Heart left ventricle (tissue), 13 donors: ENCODE results near the gene EIF3I.

Source experiments
- POLR2A ChIP-seq, 2 donors: fragments of 450-650 bp; IDR thresholded peaks; one replicate each; pipeline ENCODE4 v1.6.1; 2017; ENCODE audit warnings: antibody characterized with exemption in 2 of 2, mild to moderate bottlenecking in 2 of 2, moderate library complexity in 2 of 2
- TF ChIP-seq, protein P1 (sequence below), 12 donors: fragments of 200-600 bp; sonication (generic) in 4 of 12; IDR thresholded peaks; one replicate each; pipeline versions ENCODE4 v1.5.0 to v1.8.0; 2018 to 2022; ENCODE audit warnings: antibody characterized with exemption in 12 of 12, mild to moderate bottlenecking in 5 of 12
- donor health status: ischemic (EF 13 %, LVEDD 7.1; RV severe dilation, severe dysfunction).
- donor health status: DM: no; HTN: yes; CAD: no.
- donor health status: DM: no; HTN: no; CAD: no.
- donor health status: ischemic (EF 25% LVEDD 6.9; RV normal size, moderate dysfunction).
- donor health status: ischemic (EF 25% LVEDD 5.7; RV mildly dilated, moderate dysfunction).
- donor health status: ischemic (EF 35%, LVEDD 5.7; RV mildly dilated, moderate dysfunction).
- donor health status: nonischemic (EF 11% LVEDD 7.7; RV severe dilation, severe dysfunction).
- donor health status: DM: yes; HTN: yes; CAD: no.
- donor health status: PGD.
- donor health status: ischemic (EF 29% LVEDD 5.4; RV normal size, mild dysfunction).
- donor health status: nonischemic (EF 23%, LVEDD 6.1; RV moderate dilation, normal function).

DNA sequence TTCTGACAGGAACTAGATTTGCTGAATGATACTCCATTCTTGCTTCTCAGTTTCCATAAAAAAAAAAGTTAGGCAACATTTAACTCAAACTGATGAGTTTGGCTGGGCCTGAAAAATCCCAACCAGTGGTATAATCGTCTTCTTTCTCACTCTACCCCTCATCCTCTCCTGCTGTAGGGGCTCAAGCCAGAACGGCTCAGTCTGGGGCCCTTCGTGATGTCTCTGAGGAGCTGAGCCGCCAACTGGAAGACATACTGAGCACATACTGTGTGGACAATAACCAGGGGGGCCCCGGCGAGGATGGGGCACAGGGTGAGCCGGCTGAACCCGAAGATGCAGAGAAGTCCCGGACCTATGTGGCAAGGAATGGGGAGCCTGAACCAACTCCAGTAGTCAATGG, 41.1 kb upstream of the EIF3I start:
- no peak for TF ChIP-seq POLR2A (IDR thresholded peaks at IDR 0.05)
- TF ChIP-seq, protein P1, sequence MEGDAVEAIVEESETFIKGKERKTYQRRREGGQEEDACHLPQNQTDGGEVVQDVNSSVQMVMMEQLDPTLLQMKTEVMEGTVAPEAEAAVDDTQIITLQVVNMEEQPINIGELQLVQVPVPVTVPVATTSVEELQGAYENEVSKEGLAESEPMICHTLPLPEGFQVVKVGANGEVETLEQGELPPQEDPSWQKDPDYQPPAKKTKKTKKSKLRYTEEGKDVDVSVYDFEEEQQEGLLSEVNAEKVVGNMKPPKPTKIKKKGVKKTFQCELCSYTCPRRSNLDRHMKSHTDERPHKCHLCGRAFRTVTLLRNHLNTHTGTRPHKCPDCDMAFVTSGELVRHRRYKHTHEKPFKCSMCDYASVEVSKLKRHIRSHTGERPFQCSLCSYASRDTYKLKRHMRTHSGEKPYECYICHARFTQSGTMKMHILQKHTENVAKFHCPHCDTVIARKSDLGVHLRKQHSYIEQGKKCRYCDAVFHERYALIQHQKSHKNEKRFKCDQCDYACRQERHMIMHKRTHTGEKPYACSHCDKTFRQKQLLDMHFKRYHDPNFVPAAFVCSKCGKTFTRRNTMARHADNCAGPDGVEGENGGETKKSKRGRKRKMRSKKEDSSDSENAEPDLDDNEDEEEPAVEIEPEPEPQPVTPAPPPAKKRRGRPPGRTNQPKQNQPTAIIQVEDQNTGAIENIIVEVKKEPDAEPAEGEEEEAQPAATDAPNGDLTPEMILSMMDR (IDR thresholded peaks at IDR 0.05) = no peak
